GM21515 (cell line): ENCODE measurements around the gene SLC4A9.
"Not testable (repeated sequence)": the region's sequence is repeated elsewhere in the genome, so short reads cannot be mapped to it uniquely, and the experiment has no call there.

ENCODE experiments used
- ATAC-seq: cut with Tn5 transposase; IDR thresholded peaks from one replicate; pipeline ENCODE4 v1.9.1; 2021; ENCODE audit not compliant: unreplicated experiment

SLC4A9 gene

DNA sequence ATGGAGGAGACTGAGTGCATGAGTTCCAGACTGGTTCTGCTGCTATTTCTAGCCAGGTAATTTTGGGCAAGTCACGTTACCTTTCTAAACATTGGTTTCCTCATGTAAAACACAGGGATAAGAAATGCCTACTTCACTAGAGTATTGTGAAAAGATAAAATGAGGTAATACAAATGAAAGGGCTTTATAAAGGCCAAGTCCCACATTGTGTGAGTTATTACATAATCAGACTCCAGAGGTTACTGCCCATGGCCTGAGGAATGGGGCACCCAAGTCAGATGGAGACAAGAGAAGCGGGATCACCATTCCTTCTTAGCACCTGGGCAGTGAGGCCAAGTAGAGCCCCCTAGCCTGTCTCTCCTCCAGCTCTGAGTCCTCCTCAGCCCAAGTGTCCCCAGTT lies 21.1 kb upstream of the SLC4A9 start:
- no peak for ATAC-seq

DNA sequence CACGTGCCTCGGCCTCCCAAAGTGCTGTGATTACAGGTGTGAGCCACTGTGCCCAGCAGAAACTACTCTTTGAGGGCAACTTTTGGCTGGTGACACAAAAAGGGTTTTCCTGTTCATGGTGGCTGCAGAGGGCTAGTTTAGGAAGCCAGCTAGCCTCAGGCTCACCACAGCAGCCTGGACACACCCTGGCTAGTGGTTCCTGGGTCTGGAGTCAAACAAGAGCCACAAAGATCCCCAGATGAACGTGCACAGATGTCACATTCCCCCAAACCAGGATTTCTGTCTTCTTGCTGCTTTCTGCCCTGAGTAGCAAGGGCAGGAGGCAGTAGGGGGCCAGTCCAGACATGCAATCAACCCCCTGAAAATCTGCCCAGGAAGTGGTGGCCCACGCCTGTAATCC lies 20.4 kb upstream of the SLC4A9 start:
- no peak for ATAC-seq

DNA sequence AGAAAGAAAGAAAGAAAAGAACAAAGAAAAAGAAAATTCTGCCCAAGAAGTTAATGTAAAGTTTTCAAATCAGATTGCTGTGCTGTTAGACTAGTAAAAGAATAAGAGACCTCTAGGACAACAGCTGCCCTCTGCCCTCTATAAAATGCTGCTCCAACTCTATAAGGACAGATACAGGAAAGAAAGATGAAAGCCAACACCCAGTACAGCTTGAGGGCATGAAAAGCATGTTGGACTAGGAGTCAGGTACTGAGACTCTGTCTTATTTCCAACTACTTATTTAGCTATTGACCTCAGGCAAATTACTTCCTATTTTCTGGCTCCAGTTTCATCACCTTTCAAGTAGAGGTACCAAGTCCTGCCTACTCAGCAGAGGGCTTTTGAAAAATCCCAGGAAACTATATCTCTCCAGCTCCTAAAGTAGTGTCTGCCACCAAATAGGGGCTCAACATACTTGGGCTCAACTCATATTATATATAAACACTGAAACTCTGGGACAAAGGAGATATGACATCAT lies 19.3 kb upstream of the SLC4A9 start:
- ATAC-seq: no peak

DNA sequence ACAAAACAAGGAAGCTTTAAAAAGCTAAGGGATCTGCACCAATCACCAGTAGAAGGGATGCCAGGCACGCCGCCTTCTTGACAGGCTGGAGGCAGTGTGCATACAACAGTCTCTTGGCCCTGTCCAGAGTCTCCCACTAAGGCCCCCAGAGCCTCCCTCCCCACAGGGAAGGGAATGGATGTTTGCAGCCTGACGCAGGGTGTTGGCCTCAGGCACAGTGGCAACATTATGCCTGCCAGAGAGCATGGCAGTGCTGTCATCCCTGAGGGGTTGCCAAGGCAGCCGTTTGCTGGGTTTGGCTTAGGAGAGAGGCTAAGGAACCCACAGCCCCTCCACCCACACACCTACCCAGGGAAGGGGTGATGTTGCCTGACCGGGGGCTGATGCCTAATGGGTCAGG lies 18.4 kb upstream of the SLC4A9 start:
- no peak for ATAC-seq

DNA sequence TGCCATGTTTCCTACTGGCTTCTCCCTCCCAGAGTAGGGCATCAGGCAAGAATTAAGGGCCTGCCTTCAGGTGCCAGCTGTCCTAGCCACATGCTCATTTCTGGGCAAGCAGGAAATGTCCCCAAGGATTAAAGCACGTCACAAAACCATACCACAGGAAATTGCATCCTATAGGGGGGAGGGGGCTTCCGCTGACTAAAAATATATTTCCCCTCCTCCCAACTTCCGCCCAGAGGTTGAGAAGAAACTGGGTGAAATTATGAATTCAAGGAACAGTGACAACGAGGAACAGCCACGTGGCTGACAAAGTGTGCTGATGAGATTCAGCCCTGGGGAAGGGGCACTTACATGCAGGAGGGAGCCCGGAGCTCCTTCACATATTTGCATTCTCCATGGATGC lies 17.7 kb upstream of the SLC4A9 start:
- no peak for ATAC-seq

DNA sequence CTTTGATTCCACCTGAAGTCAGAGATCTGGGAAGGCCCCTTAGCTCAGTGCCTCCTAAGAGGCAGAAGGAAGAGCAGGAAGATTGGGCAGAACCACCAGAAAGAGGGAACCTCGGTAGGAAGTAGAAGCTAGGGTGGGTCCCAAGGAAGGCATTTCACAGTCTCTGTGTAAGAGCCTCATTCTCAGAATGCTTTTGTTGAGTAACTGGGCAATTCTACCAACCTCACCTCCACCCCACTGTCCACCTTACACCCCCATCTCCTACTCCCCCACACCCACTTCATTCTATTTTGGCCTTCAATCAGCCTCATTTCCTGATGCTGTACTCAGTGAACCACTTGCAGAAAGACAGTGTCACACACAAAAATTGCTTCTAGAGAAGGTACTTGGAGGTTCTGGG lies 17.1 kb upstream of the SLC4A9 start:
- ATAC-seq: no peak

DNA sequence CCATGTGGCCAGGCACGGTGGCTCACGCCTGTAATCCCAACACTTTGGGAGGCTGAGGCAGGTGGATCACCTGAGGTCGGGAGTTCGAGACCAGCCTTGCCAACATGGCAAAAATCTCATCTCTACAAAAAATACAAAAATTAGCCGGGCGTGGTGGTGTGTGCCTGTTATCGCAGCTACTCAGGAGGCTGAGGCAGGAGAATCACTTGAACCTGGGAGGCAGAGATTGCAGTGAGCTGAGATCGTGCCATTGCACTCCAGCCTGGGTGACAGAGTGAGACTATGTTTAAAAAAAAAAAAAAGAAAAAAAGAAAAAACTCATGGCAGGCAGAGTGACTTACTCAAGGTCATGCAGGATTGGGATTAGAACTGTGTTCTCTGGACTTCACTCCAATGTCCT lies 16.1 kb upstream of the SLC4A9 start:
- not testable (repeated sequence) for ATAC-seq

DNA sequence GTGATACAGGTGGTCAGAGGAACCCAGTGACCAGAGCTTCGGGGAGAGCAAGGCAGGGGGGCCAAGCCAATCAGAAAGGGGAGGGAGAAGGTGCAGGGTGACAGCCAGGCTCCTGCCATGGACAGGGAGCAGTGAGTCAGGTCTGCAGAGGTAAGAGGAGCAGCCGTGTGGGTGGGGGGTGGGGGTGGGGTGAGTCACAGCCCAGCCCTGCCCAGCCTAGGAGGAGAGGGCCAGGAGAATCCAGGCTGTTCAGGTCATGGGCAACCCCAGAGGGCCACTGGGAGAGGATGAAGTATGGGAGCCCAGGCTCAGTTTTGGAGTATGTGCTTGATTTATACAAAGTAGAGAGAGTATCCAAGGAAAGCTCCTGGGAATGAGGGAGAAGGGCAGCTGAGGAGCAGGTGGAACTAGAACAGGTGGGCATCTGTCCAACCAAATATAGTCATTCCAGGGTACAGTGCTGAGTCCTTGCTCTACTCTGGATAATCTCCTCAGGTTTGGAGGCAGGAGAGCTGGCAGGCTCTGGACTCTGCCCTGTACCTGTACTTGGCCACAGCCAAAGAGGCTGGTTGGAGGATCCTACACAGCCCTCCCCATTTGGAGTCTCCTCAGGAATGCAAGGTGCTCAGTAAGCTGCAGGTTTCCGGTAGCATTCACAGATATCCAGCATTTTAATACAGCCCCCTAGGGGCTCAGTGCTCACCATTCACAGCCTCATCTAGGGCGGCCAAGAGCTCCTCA lies 15.1 kb upstream of the SLC4A9 start:
- no peak for ATAC-seq

DNA sequence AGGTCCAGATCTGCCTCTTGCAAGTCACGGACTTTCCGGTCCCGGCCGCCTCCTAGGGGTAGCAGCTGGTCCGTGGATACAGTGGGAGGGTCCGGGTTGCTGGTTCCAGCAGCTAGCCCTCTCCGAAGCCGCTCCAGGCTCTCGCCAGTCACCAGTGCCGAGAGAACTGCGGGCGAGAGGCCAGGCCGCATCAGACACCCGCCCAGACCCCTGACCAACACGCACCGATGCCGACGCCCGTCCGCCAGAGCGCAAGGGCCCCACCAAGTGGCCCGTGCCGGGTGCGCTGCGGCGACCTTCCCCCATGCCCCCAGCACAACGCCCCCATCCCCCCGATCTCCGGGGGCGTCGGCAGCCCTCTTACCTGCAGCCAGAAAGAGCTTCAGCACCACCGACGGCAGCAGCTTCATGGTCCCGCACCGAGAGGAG lies 14.1 kb upstream of the SLC4A9 start:
- ATAC-seq: peak; percentile 11

DNA sequence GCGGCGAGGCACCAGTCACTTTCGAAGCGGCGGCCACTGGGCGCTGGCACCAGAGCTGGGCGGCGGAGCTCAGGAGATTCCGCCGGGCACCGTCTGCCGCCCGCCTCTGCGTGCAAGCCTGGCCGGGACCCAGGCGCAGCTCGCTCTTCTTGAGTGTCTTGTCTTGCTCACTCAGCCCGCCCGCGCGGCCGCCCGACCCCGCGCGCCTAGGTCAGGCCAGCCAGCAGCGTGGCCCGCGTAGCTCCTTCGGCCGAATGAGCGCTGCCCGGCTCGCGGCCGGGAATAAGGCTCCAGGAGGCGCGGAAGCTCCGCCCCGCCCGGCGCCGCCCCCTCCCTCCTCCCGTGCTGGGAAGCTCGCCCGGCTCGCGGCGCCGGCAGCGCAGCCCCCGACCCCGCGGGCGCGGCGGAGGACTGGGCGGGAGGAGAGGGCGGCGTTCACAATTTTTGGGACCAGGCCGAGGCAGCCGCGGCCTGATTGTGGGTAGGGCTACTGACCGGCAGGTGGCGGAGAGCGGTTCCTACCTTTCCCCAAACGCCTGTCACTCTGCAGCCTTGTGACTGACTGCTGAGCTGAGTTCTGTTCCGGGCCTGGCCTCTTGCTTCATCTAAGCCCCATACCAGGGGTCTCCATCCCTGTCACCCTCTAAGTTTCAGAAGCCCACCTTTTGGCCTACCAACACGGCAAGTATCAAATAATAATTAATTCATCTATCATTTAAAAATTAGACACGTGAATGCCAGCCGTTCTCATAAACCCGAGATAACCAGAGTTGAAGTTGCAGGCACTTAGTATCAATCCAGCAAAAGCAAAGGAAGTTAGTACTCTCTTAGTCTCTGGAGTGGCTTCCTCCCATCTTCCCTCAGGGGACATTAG lies 13.4 kb upstream of the SLC4A9 start, which contains the start of gene HBEGF:
TSS of gene HBEGF (minus strand) at position 256 of the 874 bp plus-strand sequence. CDS start 275 bp downstream, outside the sequence.
- ATAC-seq: peak; percentile 77

DNA sequence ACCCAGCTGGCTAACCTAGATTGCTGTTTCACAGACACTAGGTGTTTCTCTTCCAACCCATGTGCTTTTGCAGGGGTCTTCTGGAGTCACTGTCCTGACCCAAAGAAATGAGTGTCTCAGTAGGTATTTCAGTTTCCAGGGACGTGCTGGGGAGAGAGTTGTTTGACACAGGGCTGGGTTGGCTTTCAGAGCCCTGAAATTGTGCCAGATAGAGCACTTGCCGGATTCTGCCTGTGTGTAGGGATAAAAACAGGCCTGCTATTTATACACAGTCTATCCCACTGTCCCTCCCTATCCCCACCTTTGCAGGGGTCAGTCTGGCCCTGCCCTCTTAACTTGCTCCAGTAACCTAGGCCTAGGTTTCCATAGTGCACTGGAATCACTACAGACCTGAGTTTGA lies 12.6 kb upstream of the SLC4A9 start:
- no peak for ATAC-seq

DNA sequence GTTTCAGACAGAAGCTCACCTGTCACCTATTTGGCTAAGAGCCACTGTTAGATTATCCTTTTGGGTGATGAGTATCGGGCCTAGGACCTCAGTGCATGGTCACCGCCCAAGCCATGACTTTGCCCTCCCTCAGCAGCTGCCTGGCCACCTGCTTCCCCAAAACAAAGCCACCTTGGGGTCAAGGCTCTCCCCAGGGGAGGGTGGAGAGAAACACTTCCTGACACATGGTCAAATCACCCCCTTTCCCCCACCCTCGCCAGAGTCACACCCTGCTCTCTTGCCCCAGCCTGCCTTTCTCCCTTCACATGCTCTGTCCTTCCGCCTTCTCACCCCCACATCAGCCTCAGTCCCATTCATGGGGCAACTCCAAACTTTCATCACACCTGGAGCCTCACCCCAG lies 11.9 kb upstream of the SLC4A9 start:
- ATAC-seq: no peak

DNA sequence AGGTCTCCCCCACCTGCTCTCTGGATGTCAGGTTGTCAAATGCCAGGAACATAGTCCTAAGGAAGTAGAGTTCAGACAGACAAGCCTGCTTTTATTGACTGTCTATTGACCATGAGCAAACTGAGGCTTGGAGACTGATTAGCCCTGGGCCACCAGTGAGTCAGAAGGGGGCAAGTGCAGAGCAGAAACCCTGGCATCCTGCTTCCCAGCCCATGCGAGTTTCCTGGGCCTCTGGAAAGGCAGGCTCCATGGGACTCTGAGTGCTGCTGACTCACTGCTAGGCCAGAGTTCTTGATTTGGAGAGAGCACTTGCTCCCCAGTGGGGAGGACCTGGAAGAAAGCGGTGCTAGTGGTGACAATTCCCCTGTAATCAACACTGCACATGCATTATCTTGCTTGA lies 10.8 kb upstream of the SLC4A9 start:
- ATAC-seq: no peak

DNA sequence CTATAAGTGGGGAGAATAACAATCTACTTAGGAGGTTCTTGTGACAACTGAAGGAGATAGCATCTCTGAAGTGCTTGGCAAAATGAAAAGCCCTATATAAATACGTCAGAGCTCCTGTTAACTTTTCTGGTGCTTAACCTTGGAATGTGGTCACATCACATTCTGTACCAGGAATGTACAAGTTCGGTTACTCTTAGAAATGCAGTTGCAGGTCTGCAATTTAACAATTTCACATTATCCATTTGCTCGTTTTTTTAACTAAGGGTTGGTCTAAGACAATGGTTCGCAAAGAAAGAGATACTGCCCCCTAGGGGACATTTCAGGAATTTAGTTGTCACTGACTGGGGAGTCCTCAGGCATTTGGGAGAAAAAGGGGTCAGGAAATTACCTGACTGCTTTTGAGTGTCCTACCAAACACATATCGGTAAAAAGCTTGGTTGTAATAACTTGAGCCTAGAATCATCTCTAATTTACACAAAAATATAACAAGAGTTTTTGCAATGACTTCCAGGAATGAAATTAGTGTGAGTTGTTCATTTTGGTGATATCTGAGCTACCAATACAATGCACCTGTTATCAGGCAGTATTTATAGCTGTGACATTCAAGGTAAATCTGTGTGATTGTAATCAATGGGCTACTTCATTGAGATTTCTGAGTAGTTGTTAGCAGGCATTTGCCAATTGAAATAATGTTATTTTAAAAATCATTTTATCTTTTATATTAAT lies 8.2 kb upstream of the SLC4A9 start:
- ATAC-seq: peak; percentile 59

DNA sequence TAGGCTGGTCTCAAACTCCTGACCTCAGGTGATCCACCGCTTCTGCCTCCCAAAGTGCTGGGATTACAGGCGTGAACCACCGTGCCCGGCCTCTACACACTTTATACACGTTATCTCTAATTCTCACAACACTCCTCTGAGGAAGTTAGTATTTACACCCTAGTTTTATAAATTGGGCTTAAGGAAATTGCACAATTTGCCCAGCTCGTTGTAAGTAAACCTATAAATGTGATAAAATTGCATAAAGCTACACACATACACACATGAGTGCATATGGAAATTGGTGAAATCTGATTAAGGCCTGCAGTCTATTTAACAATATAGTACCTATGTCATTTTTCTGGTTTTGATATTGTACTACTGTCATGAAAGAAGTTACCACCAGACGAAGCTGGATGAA lies 4.4 kb upstream of the SLC4A9 start:
- ATAC-seq: no peak

DNA sequence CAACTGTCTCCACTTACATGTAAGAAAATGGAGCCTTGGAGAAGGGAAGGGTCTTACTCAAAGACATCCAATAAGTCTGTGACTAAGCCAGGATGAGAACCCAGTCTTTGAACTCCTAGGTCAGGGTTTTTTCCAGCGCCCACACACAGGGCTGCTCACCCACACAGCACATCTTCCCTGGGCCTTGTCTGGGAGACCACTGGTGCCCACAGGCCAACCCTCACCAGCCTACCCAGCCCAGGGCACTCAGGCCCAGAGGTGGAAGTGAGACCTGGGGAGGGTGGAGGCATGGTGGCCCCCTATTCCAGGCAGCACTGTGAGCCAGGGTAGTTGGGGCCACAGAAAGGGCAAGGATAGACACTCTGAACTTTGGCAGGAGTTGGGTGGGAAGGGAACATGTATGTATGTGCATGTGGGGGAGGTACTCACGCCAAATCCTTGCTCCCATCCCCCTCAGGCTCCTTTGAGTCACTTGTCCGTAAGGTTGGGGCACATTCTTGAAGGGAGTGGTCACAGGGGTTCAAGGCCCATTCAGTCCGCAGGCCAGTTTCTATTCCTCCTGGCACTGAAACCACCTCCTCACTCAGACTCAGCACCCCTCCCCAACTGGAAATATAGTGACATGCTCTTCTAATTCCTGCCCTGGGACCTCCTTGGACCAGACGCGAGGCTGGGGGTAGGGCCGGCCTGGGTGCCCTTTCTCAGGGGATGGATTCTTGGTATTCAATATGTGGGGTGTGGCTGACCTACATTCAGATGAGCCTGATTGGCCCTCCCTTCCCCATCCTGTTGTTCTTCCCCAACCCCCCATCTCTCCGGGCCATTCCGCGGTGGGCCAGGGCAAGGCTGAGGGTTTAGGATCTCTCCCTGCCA lies 2.9 kb upstream of the SLC4A9 start:
- no peak for ATAC-seq

DNA sequence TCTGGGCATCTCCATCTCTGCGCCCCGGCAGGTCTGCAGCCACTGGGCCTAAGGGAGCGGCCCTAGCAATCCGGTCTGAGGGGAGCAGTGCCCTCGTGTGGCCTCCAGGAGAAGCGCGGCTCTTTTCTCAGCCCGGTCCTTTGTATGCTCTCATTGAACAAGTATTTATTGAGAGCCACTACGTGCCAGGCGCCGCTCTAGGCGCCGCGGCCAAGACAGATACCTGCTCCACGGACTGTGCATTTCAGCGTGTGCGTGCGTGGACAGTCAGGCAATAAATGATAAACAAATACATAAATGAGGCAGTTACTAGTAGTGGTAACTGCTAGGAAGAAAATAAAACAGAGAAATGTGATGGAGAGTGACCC lies 2.3 kb upstream of the SLC4A9 start:
- peak; percentile 92 for ATAC-seq

DNA sequence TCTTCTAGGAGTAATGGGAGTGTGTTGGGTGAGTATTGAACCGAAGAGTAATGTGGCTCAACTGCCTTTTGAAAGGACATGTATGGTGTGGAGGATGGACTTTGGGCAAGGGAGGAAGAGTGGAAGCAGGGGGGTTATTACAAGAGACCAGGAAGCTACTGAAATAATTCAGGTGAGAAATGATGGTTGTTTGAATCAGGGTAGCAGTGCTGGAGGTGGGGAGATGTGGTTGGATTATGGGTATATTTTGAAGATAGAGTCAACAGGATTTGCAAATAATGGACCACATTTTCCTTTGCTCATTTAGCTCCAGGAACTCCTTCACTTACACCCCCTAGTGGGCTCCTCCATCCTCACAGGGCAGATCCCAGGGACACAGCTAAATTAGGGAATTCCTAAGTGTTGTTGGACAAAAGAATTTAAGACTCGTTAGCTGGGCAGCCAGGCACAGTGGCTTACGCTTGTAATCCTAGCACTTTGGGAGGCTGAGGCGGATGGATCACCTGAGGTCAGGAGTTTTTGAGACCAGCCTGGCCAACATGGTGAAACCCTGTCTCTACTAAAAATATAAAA lies 1.2 kb upstream of the SLC4A9 start:
- no peak for ATAC-seq

DNA sequence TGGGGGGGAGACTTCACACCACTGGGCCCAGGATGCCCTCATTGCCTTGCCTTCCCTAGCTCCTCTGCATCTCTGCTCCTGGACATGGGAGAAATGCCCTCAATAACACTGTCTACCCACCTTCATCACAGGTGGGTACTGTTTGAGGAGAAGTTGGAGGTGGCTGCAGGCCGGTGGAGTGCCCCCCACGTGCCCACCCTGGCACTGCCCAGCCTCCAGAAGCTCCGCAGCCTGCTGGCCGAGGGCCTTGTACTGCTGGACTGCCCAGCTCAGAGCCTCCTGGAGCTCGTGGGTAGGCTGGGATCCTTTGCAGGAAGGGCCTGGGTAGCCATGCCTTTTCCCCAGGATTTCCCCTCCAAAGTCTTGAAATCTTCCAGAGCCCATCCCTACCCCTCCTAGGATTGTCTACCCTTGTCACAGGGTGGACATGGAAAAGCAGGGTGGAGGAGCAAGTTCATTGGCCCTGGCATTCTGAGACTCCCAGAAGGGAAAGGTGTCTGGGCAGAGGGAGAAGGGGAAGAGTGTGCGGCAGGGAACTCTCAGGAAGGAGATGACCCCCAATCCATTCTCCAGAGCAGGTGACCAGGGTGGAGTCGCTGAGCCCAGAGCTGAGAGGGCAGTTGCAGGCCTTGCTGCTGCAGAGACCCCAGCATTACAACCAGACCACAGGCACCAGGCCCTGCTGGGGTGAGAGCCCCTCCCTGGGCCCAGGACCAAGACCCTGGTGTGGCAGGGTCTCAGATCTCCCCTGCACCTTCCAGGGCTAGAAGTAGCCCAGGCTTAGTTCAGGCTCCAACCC lies 886 bp downstream of the SLC4A9 start:
- no peak for ATAC-seq
